Stimulated activated effector memory CD8-positive, alpha-beta T cell treated with anti-CD3 and anti-CD28 coated beads, Interleukin-12 subunit alpha, Interleukin-12 subunit beta, amount 100 ng/mL, for 72 hours (primary cell): ENCODE data around the gene DDX21.
"Not testable (repeated sequence)": the region's sequence is repeated elsewhere in the genome, so short reads cannot be mapped to it uniquely, and the experiment has no call there.

Experiments used
- ATAC-seq: fragments of 150-1000 bp; cut with Tn5 transposase; 2 replicates; pipeline ENCODE4 v1.10.0; 2021
- DNase-seq, 2 donors: peaks; one replicate each; pipeline ENCODE4 v3.0.0; 2021 to 2022; ENCODE audit warnings: low spot score in 2 of 2
- H3K27ac Mint-ChIP-seq: one replicate; pipeline ENCODE4 v1.8.0; 2022; ENCODE audit warnings: mild to moderate bottlenecking, mixed read lengths
- H3K36me3 Mint-ChIP-seq: one replicate; pipeline ENCODE4 v1.8.0; 2022; ENCODE audit warnings: mild to moderate bottlenecking, mixed read lengths
- H3K4me1 Mint-ChIP-seq: one replicate; pipeline ENCODE4 v1.8.0; 2022; ENCODE audit warnings: mixed read lengths
- H3K4me3 Mint-ChIP-seq: one replicate; pipeline ENCODE4 v1.8.0; 2022; ENCODE audit warnings: mild to moderate bottlenecking, mixed read lengths
- H3K9me3 Mint-ChIP-seq: one replicate; pipeline ENCODE4 v1.8.0; 2022; ENCODE audit warnings: mixed read lengths

DDX21 gene

DNA sequence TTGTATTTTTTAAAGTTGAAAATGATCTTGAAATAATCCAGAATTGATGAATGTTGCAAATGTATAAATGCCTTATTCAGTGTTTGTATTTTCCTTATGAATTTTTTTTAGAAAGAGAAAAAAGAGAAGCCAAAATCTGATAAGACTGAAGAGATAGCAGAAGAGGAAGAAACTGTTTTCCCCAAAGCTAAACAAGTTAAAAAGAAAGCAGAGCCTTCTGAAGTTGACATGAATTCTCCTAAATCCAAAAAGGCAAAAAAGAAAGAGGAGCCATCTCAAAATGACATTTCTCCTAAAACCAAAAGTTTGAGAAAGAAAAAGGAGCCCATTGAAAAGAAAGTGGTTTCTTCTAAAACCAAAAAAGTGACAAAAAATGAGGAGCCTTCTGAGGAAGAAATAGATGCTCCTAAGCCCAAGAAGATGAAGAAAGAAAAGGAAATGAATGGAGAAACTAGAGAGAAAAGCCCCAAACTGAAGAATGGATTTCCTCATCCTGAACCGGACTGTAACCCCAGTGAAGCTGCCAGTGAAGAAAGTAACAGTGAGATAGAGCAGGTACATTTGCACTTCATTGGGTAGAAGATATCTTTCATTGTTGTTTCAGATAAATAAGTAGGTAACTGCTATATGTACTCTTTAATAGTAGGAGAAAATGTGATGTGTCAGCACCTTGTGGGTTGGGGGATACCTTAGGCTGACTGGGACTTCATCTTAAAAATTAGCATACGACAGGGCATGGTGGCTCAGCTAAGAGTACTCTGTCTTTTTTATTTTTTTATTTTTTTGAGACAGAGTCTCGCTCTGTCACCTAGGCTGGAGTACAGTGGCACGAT is 3.9 kb downstream of the DDX21 start:
- no peaks in the 10 kb centered on the region for H3K9me3 Mint-ChIP-seq
- H3K4me1 Mint-ChIP-seq, result peaks cover 46% of the 10 kb centered on the region
- peak overlapping the region; percentile 79 for H3K27ac Mint-ChIP-seq
- DNase-seq (no peak), ATAC-seq (no peak)
- H3K4me3 Mint-ChIP-seq, result peak overlapping the region; percentile 100
- H3K36me3 Mint-ChIP-seq, result peaks cover 97% of the 10 kb centered on the region

DNA sequence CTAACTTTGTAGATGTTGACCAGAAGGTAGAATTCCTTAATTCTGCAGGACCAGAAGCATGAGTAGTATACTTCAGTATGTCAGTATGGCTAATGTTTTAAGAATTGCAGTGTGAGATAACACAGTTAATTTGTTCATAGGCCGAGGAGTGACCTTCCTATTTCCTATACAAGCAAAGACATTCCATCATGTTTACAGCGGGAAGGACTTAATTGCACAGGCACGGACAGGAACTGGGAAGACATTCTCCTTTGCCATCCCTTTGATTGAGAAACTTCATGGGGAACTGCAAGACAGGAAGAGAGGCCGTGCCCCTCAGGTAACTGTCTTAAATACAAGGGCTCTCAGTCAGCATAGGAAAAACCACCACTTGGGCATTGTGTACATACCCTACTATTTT is 7.2 kb downstream of the DDX21 start:
- H3K4me1 Mint-ChIP-seq, result peaks cover 30% of the 10 kb centered on the region
- peak in 1 of 2 donors; percentile 17 for DNase-seq
- no peak overlapping the region for H3K27ac Mint-ChIP-seq
- no peak overlapping the region for H3K4me3 Mint-ChIP-seq
- no peaks in the 10 kb centered on the region for H3K9me3 Mint-ChIP-seq
- ATAC-seq, result no peak
- peaks cover 100% of the 10 kb centered on the region for H3K36me3 Mint-ChIP-seq

DNA sequence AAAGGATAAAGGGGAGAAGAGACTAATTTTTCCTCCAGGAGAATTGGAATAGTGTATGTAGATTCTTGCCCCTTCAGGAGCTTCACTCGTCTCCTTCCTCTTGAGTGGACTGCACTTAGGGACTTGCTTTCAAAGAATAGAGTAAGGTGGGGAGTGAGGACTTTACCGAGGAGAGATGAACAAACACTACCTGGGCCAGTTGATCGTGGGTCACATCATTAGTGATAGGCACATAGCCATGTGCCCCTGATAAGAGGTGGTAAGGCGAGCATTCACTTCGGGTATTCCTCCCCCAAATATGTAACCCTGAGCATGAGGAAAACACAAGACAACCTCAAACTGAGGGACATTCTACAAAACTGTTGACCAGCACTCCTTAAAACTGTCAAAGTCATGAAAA is 18.0 kb downstream of the DDX21 start:
- no peak overlapping the region for H3K4me3 Mint-ChIP-seq
- no peaks in the 10 kb centered on the region for H3K9me3 Mint-ChIP-seq
- ATAC-seq (no peak), DNase-seq (no peak)
- H3K27ac Mint-ChIP-seq, result peak overlapping the region; percentile 74
- H3K4me1 Mint-ChIP-seq, result peaks cover 6% of the 10 kb centered on the region
- peaks cover 100% of the 10 kb centered on the region for H3K36me3 Mint-ChIP-seq

DNA sequence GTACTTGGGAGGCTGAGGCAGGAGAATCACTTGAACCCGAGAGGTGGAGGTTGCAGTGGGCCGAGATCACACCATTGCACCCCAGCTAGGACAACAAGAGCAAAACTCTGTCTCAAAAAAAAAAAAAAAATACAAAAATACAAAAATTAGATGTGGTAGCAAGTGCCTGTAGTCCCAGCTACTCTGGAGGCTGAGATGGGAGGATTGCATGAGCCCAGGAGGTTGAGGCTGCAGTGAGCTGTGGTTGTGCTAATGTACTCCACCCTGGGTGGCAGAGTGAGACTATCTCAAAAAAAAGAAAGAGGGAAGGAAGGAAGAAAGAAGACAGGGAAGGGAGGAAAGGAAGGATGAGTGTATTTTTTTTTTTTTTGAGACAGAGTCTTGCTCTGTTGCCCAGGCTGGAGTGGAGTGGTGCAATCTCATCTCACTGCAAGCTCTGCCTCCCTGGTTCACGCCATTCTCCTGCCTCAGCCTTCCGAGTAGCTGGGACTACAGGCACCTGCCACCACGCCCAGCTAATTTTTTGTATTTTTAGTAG is 20.0 kb downstream of the DDX21 start:
- H3K36me3 Mint-ChIP-seq, result peaks cover 100% of the 10 kb centered on the region
- ATAC-seq, H3K9me3 Mint-ChIP-seq, H3K4me3 Mint-ChIP-seq, H3K27ac Mint-ChIP-seq, DNase-seq, H3K4me1 Mint-ChIP-seq: not testable (repeated sequence)

DNA sequence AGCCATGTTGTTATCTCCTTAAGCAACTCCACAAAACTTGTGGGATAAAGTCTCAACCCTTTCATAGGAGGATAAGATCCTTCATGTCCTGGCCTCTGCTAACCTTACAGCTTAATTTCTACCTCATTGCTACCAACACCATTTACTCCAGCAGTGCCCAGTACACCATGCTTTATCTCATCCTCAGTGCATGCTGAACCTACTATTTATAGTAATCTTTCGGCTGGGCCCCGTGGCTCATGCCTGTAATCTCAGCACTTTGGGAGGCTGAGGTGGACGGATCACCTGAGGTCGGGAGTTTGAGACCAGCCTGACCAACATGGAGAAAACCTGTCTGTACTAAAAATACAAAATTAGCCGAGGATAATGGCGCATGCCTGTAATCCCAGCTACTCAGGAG is 23.8 kb downstream of the DDX21 start:
- not testable (repeated sequence) for DNase-seq, H3K9me3 Mint-ChIP-seq, H3K4me3 Mint-ChIP-seq, H3K4me1 Mint-ChIP-seq, ATAC-seq, H3K27ac Mint-ChIP-seq
- H3K36me3 Mint-ChIP-seq, result peaks cover 100% of the 10 kb centered on the region

DNA sequence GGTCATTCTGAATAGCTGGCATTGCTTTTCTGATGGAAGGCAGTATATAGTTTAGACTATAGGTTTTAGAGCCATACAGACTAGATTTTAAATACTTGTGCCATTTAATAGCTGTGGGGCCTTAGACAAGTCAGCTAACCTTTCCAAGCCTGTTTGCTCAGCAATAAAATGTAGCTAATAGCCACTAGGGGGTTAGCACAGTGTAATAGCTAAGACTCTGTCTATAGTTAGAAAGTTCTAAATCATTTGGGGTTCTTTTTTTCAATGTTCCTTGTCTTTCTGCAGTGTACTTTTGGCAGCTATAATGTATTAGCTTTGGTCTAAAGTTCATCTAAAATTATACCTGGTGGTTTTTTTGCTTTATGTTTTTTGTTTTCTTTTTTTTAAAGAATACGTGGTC is 25.1 kb downstream of the DDX21 start:
- ATAC-seq (no peak), DNase-seq (no peak)
- Mint-ChIP-seq H3K4me3 (no peak overlapping the region), H3K4me1 (peaks cover 5% of the 10 kb centered on the region), H3K9me3 (no peaks in the 10 kb centered on the region), H3K27ac (no peak overlapping the region), H3K36me3 (peaks cover 100% of the 10 kb centered on the region)

DNA sequence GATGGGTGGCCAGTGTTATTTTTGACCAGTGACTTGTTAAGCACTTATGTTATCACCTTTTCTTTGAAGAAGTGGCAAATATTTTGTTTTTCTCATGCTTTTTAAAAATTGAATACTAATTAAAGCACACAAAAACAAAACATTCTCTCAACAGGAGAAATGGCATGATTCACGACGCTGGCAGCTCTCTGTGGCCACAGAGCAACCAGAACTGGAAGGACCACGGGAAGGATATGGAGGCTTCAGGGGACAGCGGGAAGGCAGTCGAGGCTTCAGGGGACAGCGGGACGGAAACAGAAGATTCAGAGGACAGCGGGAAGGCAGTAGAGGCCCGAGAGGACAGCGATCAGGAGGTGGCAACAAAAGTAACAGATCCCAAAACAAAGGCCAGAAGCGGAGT is 26.4 kb downstream of the DDX21 start:
- Mint-ChIP-seq H3K4me3 (no peak overlapping the region), H3K9me3 (no peaks in the 10 kb centered on the region), H3K4me1 (peaks cover 11% of the 10 kb centered on the region), H3K36me3 (peaks cover 98% of the 10 kb centered on the region), H3K27ac (peak overlapping the region; percentile 60)
- ATAC-seq (no peak), DNase-seq (peak in 1 of 2 donors; percentile 38)

DNA sequence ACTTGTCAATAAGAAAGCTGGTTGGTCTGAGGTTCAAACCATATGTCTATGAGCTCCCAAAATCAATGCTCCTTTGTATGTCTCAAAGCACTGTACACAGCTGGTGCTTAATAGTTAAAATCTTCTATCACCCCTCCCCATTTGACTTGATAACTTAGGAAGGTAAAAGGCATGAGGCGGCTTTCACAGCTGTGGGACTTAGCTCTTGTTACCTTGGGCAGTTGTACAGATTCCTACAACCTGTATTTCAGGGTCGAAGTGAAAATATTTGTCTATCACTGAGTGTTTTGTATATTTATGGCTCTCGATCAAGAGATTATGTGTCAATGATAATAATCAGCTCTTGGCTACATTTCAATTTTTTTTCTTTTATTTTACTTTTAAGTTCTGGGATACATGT is 31.6 kb downstream of the DDX21 start:
- ATAC-seq (no peak), DNase-seq (no peak)
- Mint-ChIP-seq H3K9me3 (no peaks in the 10 kb centered on the region), H3K4me3 (peak overlapping the region; percentile 91), H3K4me1 (peaks cover 45% of the 10 kb centered on the region), H3K27ac (no peak overlapping the region), H3K36me3 (peaks cover 66% of the 10 kb centered on the region)

DNA sequence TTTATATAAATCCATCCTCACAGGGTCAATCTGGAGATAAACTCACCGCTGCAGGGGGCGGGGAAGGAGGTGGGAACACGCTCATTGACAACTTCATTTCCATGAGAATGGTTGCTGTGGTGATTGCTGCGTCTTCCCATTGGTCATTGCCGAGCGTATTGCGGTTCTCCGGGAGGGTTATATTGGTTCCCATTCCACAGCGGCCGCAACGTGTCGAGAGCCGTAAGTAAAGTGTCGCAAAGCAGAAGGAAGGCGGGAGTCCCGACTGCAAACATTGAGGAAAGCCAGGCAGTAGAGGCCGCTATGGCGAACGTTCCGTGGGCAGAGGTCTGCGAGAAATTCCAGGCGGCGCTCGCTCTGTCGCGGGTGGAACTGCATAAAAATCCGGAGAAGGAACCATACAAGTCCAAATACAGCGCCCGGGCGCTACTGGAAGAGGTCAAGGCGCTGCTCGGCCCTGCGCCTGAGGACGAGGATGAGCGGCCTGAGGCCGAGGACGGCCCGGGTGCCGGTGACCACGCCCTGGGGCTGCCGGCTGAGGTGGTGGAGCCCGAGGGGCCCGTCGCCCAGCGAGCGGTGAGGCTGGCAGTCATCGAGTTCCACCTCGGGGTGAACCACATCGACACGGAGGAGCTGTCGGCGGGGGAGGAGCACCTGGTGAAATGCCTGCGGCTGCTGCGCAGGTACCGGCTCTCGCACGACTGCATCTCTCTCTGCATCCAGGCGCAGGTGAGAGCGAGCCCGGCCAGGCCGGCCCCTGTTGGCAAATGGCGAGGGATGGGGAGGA is 32.8 kb downstream of the DDX21 start, which contains the start of gene KIFBP:
TSS of gene KIFBP (plus strand) at position 274 of the 787 bp plus-strand sequence. CDS start at position 304, 30 bp downstream.
- Mint-ChIP-seq H3K36me3 (peaks cover 55% of the 10 kb centered on the region), H3K9me3 (no peaks in the 10 kb centered on the region), H3K4me3 (peak within 1 kb of the TSS; percentile 91), H3K27ac (peak within 1 kb of the TSS; percentile 94), H3K4me1 (peaks cover 52% of the 10 kb centered on the region)
- ATAC-seq (peak; percentile 90), DNase-seq (peak; percentile 59 to 88)

DNA sequence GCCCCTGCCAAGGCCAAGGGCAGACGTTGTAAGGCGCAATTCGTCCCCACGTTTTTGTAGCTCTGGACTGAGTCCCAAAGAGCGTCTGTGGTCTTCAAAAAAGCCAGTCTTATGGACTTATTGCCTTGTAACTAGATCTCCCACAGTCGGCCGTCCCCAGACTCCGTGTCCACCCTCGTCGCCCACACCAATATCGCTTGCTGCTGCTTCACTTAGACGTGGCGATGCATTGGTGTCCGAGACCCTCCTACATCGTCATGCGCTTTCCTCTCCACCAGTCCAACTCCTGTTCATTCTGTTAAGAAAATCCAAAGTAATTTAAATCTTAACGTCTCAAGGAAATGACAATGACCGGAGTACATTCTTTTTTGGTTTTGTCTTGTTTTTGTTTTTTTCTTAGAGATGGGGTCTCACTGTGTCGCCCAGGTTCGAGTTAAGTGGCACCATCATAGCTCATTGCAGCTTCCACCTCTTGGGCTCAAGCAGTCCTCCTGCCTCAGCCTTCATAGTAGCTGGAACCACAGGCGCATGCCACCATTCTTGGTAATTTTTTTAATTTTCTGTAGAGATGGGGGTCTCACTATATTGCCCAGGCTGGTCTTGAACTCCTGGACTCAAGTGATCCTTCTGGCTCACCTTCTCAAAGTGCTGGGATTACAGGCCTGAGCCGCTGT is 33.5 kb downstream of the DDX21 start:
- peak overlapping the region; percentile 91 for H3K4me3 Mint-ChIP-seq
- peak overlapping the region; percentile 94 for H3K27ac Mint-ChIP-seq
- H3K4me1 Mint-ChIP-seq, result peaks cover 52% of the 10 kb centered on the region
- DNase-seq (no peak), ATAC-seq (no peak)
- no peaks in the 10 kb centered on the region for H3K9me3 Mint-ChIP-seq
- peaks cover 48% of the 10 kb centered on the region for H3K36me3 Mint-ChIP-seq

DNA sequence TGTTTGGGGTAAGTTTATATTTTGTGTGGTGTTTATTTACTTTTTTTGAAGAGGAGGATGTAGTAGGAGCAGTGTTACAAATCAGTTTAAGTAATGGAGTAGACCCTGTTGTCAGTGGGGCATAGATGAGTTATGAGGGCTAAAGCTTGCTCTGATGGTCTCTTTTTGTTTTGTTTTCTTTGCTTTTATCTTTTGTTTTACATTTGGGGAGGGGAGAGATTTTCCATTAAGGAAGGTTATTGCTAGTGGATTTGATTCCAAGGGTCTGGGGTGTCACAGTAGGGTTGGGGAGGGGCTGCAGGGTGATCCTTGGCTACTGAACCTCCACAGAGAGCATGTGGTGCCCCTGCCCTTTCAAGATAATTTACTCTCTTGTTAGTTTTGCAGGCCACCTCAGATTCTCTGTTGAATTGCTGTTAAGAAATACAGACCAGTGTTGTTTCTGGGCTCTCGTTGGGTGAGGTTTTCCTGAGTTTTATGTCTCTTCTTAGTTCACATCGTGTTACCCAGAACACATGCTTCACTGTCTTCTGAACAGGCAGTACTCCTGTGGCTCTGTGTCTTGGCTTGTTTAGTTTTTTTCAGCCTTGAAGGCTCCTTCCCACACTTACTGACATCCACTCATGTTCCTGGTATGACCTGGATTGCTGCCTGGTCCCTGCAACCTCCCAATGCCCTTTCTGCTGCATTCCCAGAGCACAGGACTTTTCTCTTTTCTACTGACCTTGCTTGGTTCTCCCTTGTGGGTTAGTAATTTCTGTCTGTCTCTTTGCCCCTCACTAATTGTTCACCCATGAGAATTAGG is 36.9 kb downstream of the DDX21 start:
- ATAC-seq, result no peak
- Mint-ChIP-seq H3K4me1 (peaks cover 57% of the 10 kb centered on the region), H3K36me3 (peaks cover 18% of the 10 kb centered on the region), H3K9me3 (no peaks in the 10 kb centered on the region), H3K27ac (peak overlapping the region; percentile 30), H3K4me3 (peak overlapping the region; percentile 0)
- peak in 1 of 2 donors; percentile 45 for DNase-seq

DNA sequence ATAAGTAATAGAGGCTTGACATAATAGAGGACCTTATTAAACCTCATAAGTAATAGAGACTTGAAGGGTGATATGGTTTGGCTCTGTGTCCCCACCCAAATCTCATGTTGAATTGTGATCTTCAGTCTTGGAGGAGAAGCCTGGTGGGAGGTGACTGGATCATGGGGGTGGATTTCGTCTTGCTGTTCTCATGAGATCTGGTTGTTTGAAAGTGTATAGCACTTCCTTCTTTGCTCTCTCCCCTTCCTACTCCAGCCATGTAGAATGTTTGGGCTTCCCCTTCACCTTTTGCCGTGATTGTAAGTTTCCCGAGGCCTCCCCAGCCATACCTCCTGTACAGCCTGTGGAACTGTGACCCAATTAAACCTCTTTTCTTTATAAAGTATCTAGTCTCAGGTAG is 41.2 kb downstream of the DDX21 start:
- H3K36me3 Mint-ChIP-seq, result peaks cover 19% of the 10 kb centered on the region
- H3K4me3 Mint-ChIP-seq, result peak overlapping the region; percentile 53
- no peak for DNase-seq
- H3K4me1 Mint-ChIP-seq, result peaks cover 34% of the 10 kb centered on the region
- H3K27ac Mint-ChIP-seq, result peak overlapping the region; percentile 93
- ATAC-seq, result peak; percentile 11
- no peaks in the 10 kb centered on the region for H3K9me3 Mint-ChIP-seq

DNA sequence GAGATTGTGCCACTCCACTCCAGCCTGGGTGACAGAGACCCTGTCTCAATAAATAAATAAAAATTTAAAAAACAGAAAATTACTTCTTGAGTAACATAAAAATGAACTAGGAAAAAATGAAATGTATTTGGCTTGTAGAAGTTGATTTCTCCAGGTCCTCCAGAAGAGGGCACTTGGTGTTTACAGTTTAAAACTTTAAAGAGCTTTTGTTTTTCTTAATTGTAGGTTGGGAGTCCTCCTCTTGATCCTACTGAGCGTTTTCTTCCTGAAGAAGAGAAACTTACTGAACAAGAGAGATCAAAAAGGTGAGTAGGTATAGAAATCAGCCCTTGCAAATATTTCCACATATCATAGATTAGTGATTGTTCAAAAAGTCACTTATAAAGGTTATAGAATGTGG is 48.9 kb downstream of the DDX21 start:
- no peak for DNase-seq
- no peak overlapping the region for H3K27ac Mint-ChIP-seq
- no peak for ATAC-seq
- H3K9me3 Mint-ChIP-seq, result no peaks in the 10 kb centered on the region
- peaks cover 67% of the 10 kb centered on the region for H3K36me3 Mint-ChIP-seq
- no peak overlapping the region for H3K4me3 Mint-ChIP-seq
- H3K4me1 Mint-ChIP-seq, result peaks cover 5% of the 10 kb centered on the region

DNA sequence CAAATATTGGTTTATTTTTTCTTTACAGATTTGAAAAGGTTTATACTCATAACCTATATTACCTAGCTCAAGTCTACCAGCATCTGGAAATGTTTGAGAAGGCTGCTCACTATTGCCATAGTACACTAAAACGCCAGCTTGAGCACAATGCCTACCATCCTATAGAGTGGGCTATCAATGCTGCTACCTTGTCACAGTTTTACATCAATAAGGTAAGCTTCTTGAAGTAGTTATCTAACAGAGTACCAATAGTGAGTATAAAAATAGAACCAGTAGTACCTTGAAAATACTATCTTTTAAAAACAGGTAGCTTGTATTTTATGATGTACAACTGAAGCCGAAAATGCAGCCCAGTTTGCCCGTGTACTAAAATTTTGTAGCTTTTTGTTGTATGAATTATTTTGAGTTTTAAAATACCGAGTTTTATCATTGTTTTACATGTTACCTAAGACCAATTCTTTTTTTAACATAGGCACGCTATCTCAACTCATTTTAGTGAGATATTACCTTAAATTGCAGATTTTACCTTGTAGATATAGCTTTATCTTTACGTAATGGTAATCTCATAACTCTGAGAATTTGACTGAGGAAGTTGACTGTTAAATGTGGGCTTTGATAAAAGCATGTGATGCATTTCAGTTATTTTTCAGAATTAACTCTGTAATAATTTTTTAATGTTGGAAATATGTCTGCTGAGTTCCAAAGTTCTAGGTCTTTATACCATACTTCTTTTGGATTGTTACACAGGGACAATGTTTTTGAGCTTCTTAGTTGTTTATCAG is 49.9 kb downstream of the DDX21 start:
- H3K36me3 Mint-ChIP-seq, result peaks cover 68% of the 10 kb centered on the region
- H3K4me3 Mint-ChIP-seq, result no peak overlapping the region
- no peak for DNase-seq
- ATAC-seq, result no peak
- no peak overlapping the region for H3K27ac Mint-ChIP-seq
- H3K4me1 Mint-ChIP-seq, result no peaks in the 10 kb centered on the region
- no peaks in the 10 kb centered on the region for H3K9me3 Mint-ChIP-seq
